Suprapubic skin (tissue), 4 donors: ENCODE data around the gene IFITM10. TPM values are rescaled to one million over a fixed set of nuclear protein-coding genes. Genes with fewer than 3 reads are reported as not detected.
A peak's percentile ranks its signal among the peaks of the same experiment; 100 is the strongest.

Experiments
- DNase-seq, 2 donors: peaks; one replicate each; pipeline ENCODE4 v3.0.0-alpha.2; 2019; ENCODE audit warnings: low spot score in 2 of 2
- H3K27ac ChIP-seq: fragments of 200-600 bp; sonication (generic); one replicate; pipeline ENCODE4 v1.5.1; 2019
- H3K27me3 ChIP-seq: fragments of 200-600 bp; sonication (generic); one replicate; pipeline ENCODE4 v1.5.1; 2019
- H3K36me3 ChIP-seq: fragments of 200-600 bp; sonication (generic); one replicate; pipeline ENCODE4 v1.5.1; 2019
- H3K4me1 ChIP-seq: fragments of 200-600 bp; sonication (generic); one replicate; pipeline ENCODE4 v1.5.1; 2019
- H3K4me3 ChIP-seq: fragments of 200-600 bp; sonication (generic); one replicate; pipeline ENCODE4 v1.5.1; 2019; ENCODE audit warnings: mild to moderate bottlenecking
- H3K9me3 ChIP-seq: fragments of 200-600 bp; sonication (generic); one replicate; pipeline ENCODE4 v1.5.1; 2019
- CTCF ChIP-seq, 2 donors: fragments of 200-600 bp in 1 of 2; fragments of 450-650 bp in 1 of 2; sonication (generic) in 1 of 2; IDR thresholded peaks; one replicate each; pipeline ENCODE4 v1.5.1; 2016 to 2019; ENCODE audit warnings: antibody characterized with exemption in 2 of 2, mild to moderate bottlenecking in 1 of 2, moderate library complexity in 1 of 2
- EP300 ChIP-seq: sonication (generic); formaldehyde crosslinking; IDR thresholded peaks from one replicate; pipeline ENCODE4 v1.6.1; 2017; ENCODE audit warnings: antibody characterized with exemption
- POLR2A ChIP-seq, 2 donors: fragments of 450-650 bp; IDR thresholded peaks; one replicate each; pipeline ENCODE4 v1.6.1; 2017; ENCODE audit warnings: antibody characterized with exemption in 2 of 2, mild to moderate bottlenecking in 2 of 2, moderate library complexity in 2 of 2
- POLR2AphosphoS5 ChIP-seq, 3 donors: sonication (generic); formaldehyde crosslinking; IDR thresholded peaks; one replicate each; pipeline ENCODE4 v1.6.1; 2017; ENCODE audit warnings: antibody characterized with exemption in 3 of 3
- WGBS: methylation state at CpG from one replicate; pipeline ENCODE4 v1.1.5; 2018; 5-methylcytosine and 5-hydroxymethylcytosine counted together
- total RNA-seq, 4 donors: library from RNA; depleted of rRNA; stranded (reverse); fragments of >200 nt; gene quantifications; one replicate each; pipeline ENCODE4 v1.1.0, GENCODE V29; 2016

Gene IFITM10
- total RNA-seq, 4 donors from 2014 or later: 2.6 to 7.6 (median 6.9) TPM

GRCh38 chr11:1761110-1761856 lies 10.9 kb upstream of the IFITM10 start:
- H3K4me3 ChIP-seq: peak overlapping the region; percentile 74

GRCh38 chr11:1760351-1761109 lies 10.1 kb upstream of the IFITM10 start:
- H3K4me3 ChIP-seq: peak overlapping the region; percentile 74
- H3K27ac ChIP-seq: peak overlapping the region; percentile 88
- 47% methylated on average over 5 of the region's 23 CpGs for WGBS
- H3K27me3 ChIP-seq: no peaks in the 10 kb centered on the region
- DNase-seq: peak in 1 of 2 donors; percentile 88
- H3K36me3 ChIP-seq: peaks cover 59% of the 10 kb centered on the region
- H3K4me1 ChIP-seq: peaks cover 80% of the 10 kb centered on the region
- TF ChIP-seq POLR2AphosphoS5 (IDR thresholded peaks at IDR 0.05) (no peak), POLR2A (IDR thresholded peaks at IDR 0.05) (no peak), CTCF (IDR thresholded peaks at IDR 0.05) (no peak), EP300 (no peak)
- H3K9me3 ChIP-seq: no peaks in the 10 kb centered on the region

More at GRCh38 chr11:1761110-1761856, 10.9 kb upstream of the IFITM10 start:
- Histone ChIP-seq H3K27ac (peak overlapping the region; percentile 88), H3K27me3 (no peaks in the 10 kb centered on the region), H3K4me1 (peaks cover 73% of the 10 kb centered on the region), H3K36me3 (peaks cover 52% of the 10 kb centered on the region), H3K9me3 (no peaks in the 10 kb centered on the region)
- WGBS: 77% methylated on average over 11 of the region's 28 CpGs
- no peak for DNase-seq
- TF ChIP-seq CTCF (IDR thresholded peaks at IDR 0.05): no peak
- no peak for TF ChIP-seq POLR2AphosphoS5 (IDR thresholded peaks at IDR 0.05)
- TF ChIP-seq EP300: no peak

- H3K4me3 ChIP-seq: no peak overlapping the region
- WGBS: no CpG with 5 or more reads among the region's 5 CpGs
- H3K9me3 ChIP-seq: no peaks in the 10 kb centered on the region
- TF ChIP-seq CTCF (IDR thresholded peaks at IDR 0.05) (no peak), POLR2AphosphoS5 (IDR thresholded peaks at IDR 0.05) (no peak), EP300 (no peak), POLR2A (IDR thresholded peaks at IDR 0.05) (no peak)
- peaks cover 65% of the 10 kb centered on the region for H3K36me3 ChIP-seq
- peaks cover 80% of the 10 kb centered on the region for H3K4me1 ChIP-seq
- H3K27ac ChIP-seq: peak overlapping the region; percentile 49
- DNase-seq: no peak
- no peaks in the 10 kb centered on the region for H3K27me3 ChIP-seq
Measured at GRCh38 chr11:1759851-1760220, 9.4 kb upstream of the IFITM10 start.

GRCh38 chr11:1759151-1759850 lies 8.9 kb upstream of the IFITM10 start:
- Histone ChIP-seq H3K27ac (no peak overlapping the region), H3K4me3 (no peak overlapping the region), H3K36me3 (peaks cover 71% of the 10 kb centered on the region), H3K4me1 (peaks cover 78% of the 10 kb centered on the region), H3K9me3 (no peaks in the 10 kb centered on the region), H3K27me3 (no peaks in the 10 kb centered on the region)
- no peak for DNase-seq
- WGBS: 100% methylated on average over 1 of the region's 23 CpGs
- no peak for TF ChIP-seq POLR2AphosphoS5 (IDR thresholded peaks at IDR 0.05)
- TF ChIP-seq CTCF (IDR thresholded peaks at IDR 0.05): no peak
- TF ChIP-seq POLR2A (IDR thresholded peaks at IDR 0.05): no peak
- TF ChIP-seq EP300: no peak
